ENCODE data around the gene LSAMP. TPM values are rescaled to one million over a fixed set of nuclear protein-coding genes. Genes with fewer than 3 reads are reported as not detected.

The LSAMP gene
- total and polyA plus RNA-seq, 2 of the 13 experiments (the other 11 are each of a cell fraction or from before 2014, with no cell fraction given): not detected

GRCh38 chr3:115792206-115792955 lies 652.9 kb downstream of the LSAMP start (continued):
- no peak for TF ChIP-seq ZNF318 (CRISPR knock-in tag; IDR thresholded peaks at IDR 0.05)
- TF ChIP-seq PBX2 (CRISPR knock-in tag; IDR thresholded peaks at IDR 0.05): no peak
- TF ChIP-seq ATF3 (CRISPR knock-in tag; IDR thresholded peaks at IDR 0.05): no peak
- no peak for TF ChIP-seq ZNF749 (CRISPR knock-in tag; IDR thresholded peaks at IDR 0.05; ENCODE audit: borderline replicate concordance)
- no peak for TF ChIP-seq ZNF547 (CRISPR knock-in tag; IDR thresholded peaks at IDR 0.05)
- no peak for TF ChIP-seq DNMT1 (CRISPR knock-in tag; IDR thresholded peaks at IDR 0.05)
- no peak; the same call in 1 of the 2 replicates for TF ChIP-seq TOE1 (CRISPR knock-in tag; IDR thresholded peaks at IDR 0.05)
- TF ChIP-seq ZFY (CRISPR knock-in tag; IDR thresholded peaks at IDR 0.05): no peak
- TF ChIP-seq ELF1 (CRISPR knock-in tag; IDR thresholded peaks at IDR 0.05): peak; percentile 82
- TF ChIP-seq RXRB (CRISPR knock-in tag; IDR thresholded peaks at IDR 0.05; ENCODE audit: borderline replicate concordance): peak; percentile 61; the same call in 1 of the 2 replicates
- no peak for TF ChIP-seq ZNF329 (CRISPR knock-in tag; IDR thresholded peaks at IDR 0.05; ENCODE audit: low read depth)
- no peak for TF ChIP-seq ZNF513 (CRISPR knock-in tag; conservative IDR thresholded peaks at IDR 0.05)
- TF ChIP-seq ARID2 (CRISPR knock-in tag; IDR thresholded peaks at IDR 0.05; ENCODE audit: borderline replicate concordance): no peak
- TF ChIP-seq ELF3 (CRISPR knock-in tag; IDR thresholded peaks at IDR 0.05): peak; percentile 79
- TF ChIP-seq EHMT2 (IDR thresholded peaks at IDR 0.05; ENCODE audit: borderline replicate concordance, low read depth, low read length): no peak
- TF ChIP-seq ZNF781 (CRISPR knock-in tag; IDR thresholded peaks at IDR 0.05; ENCODE audit: borderline replicate concordance, not compliant biosample characterization): no peak
- no peak for TF ChIP-seq TFAP4 (IDR thresholded peaks at IDR 0.05; ENCODE audit: borderline replicate concordance, low read depth)
- peak; percentile 71 for TF ChIP-seq GATAD2A (CRISPR knock-in tag; IDR thresholded peaks at IDR 0.05)

Data from HepG2 (cell line).